Peyer's patch (tissue), 4 donors: Measurements from ENCODE around the gene LRRC61.

Source experiments
- CTCF ChIP-seq, 6 experiments: fragments of 450-650 bp in 4 of 6; fragments of 200-600 bp in 2 of 6; sonication (generic) in 1 of 6; IDR thresholded peaks; one replicate each; pipeline ENCODE4 v1.5.1; 2017 to 2019; ENCODE audit warnings: antibody characterized with exemption in 6 of 6, mild to moderate bottlenecking in 3 of 6, moderate library complexity in 1 of 6
- POLR2A ChIP-seq, 2 donors: fragments of 450-650 bp; IDR thresholded peaks; one replicate each; pipeline ENCODE4 v1.5.1; 2017; ENCODE audit warnings: antibody characterized with exemption in 2 of 2, mild to moderate bottlenecking in 2 of 2, moderate library complexity in 2 of 2

- TF ChIP-seq CTCF (IDR thresholded peaks at IDR 0.05) (no peak), POLR2A (IDR thresholded peaks at IDR 0.05) (no peak)
These were observed 17.7 kb downstream of the LRRC61 start for GRCh38 chr7:150340875-150341262.
